ENCODE data around the gene RAI1.
A peak's percentile ranks its signal among the peaks of the same experiment; 100 is the strongest.

Gene RAI1

GRCh38 chr17:17822189-17822588, 140.9 kb downstream of the RAI1 start:
- FAIRE-seq (no peak), DNase-seq (ENCODE audit: insufficient read length, low spot score) (no peak)

- no peak for FAIRE-seq
- no peak for DNase-seq (ENCODE audit: insufficient read length, low spot score)
Observed at GRCh38 chr17:17822616-17823015, 141.4 kb downstream of the RAI1 start.

GRCh38 chr17:17823433-17824118, 142.3 kb downstream of the RAI1 start:
- peak; percentile 89 for FAIRE-seq

GRCh38 chr17:17824119-17824782, 143.0 kb downstream of the RAI1 start:
- FAIRE-seq (no peak), DNase-seq (ENCODE audit: insufficient read length, low spot score) (no peak)

More at GRCh38 chr17:17823433-17824118, 142.3 kb downstream of the RAI1 start:
- DNase-seq (ENCODE audit: insufficient read length, low spot score), result peak; percentile 98

GRCh38 chr17:17824783-17825614, 143.7 kb downstream of the RAI1 start:
- DNase-seq (ENCODE audit: insufficient read length, low spot score), result no peak
- FAIRE-seq, result no peak

- FAIRE-seq (no peak), DNase-seq (ENCODE audit: insufficient read length, low spot score) (no peak)
Observed at GRCh38 chr17:17826342-17826713, 145.1 kb downstream of the RAI1 start.

- DNase-seq (ENCODE audit: insufficient read length, low spot score), result no peak
- FAIRE-seq, result no peak
Observed at GRCh38 chr17:17826942-17827785, 145.9 kb downstream of the RAI1 start.

- DNase-seq (ENCODE audit: insufficient read length, low spot score) (no peak), FAIRE-seq (no peak)
Observed at GRCh38 chr17:17827826-17828621, 146.8 kb downstream of the RAI1 start.

GRCh38 chr17:17830269-17830567, 149.0 kb downstream of the RAI1 start:
- DNase-seq (ENCODE audit: insufficient read length, low spot score) (no peak), FAIRE-seq (no peak)

- DNase-seq (ENCODE audit: insufficient read length, low spot score) (no peak), FAIRE-seq (no peak)
Observed at GRCh38 chr17:17830740-17831207, 149.5 kb downstream of the RAI1 start.

- no peak for DNase-seq (ENCODE audit: insufficient read length, low spot score)
- FAIRE-seq, result no peak
Observed at GRCh38 chr17:17831208-17832031, 150.2 kb downstream of the RAI1 start.

GRCh38 chr17:17832032-17832363, 150.7 kb downstream of the RAI1 start:
- FAIRE-seq (no peak), DNase-seq (ENCODE audit: insufficient read length, low spot score) (no peak)

GRCh38 chr17:17833658-17834357, 152.6 kb downstream of the RAI1 start:
- DNase-seq (ENCODE audit: insufficient read length, low spot score), result no peak
- no peak for FAIRE-seq

- FAIRE-seq (no peak), DNase-seq (ENCODE audit: insufficient read length, low spot score) (no peak)
Observed at GRCh38 chr17:17834974-17835373, 153.7 kb downstream of the RAI1 start.

GRCh38 chr17:17835415-17836249, 154.4 kb downstream of the RAI1 start:
- no peak for DNase-seq (ENCODE audit: insufficient read length, low spot score)
- FAIRE-seq, result no peak

GRCh38 chr17:17836250-17836817, 155.1 kb downstream of the RAI1 start:
- peak; percentile 96 for FAIRE-seq

GRCh38 chr17:17836818-17837379, 155.6 kb downstream of the RAI1 start, which contains the start of gene SREBF1:
SREBF1 (minus strand) TSS chr17:17836986; CDS start chr17:17836817, 169 bp downstream.
- no peak for FAIRE-seq
- DNase-seq (ENCODE audit: insufficient read length, low spot score), result peak; percentile 66

More at GRCh38 chr17:17836250-17836817, 155.1 kb downstream of the RAI1 start:
- peak; percentile 91 for DNase-seq (ENCODE audit: insufficient read length, low spot score)

Measured in GM19239 (cell line).